HG03175 (cell line): ENCODE measurements around the gene MAST4.

Experiments used
- ATAC-seq: cut with Tn5 transposase; IDR thresholded peaks from one replicate; pipeline ENCODE4 v1.9.1; 2021; ENCODE audit warnings: mild to moderate bottlenecking, moderate library complexity; ENCODE audit not compliant: unreplicated experiment

Gene MAST4

DNA sequence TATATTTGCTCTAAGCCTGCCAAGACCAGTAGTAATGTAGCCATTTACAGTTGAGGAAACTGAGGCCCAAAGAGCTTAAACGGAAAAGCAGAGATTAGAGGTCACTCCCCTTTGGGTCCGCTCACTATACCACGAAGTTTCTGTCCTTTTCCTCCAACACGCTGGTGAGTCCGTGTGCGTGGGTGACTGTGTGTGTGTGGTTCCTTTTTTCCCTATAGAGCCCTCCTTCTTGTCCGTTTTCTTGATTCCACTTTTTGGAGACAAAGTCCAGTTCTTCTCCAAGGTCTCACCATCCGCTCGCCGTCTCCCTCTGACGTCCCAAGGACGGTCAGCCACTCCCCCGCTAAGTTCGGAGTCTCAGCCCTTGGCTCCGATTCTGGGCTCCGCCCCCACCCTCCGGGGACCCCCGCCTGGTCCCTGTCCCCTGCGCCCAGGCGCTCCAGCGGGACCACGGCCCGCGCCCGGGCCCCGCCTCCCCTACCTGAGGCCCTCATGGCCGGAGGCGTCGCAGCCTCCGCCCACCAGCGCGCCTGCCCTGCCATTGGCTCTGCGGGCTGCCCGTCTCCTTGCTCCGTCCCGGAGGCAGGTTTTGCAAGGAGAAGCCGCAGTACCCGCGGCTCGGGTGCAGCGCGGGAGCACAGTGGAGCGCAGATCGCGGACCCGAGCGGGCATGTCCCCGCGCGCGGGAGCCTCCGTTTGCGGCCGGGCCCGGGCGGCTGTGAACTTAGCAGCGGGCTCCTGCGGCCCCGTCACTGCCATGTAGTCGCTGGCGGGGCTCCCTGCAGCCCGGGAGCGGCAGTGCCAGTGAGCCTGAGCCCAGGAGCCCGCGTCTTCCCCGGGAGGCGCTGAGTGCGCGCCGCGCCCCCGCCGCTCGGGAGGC, at the start of gene MAST4:
Gene MAST4, plus strand, starts transcription at position 638 of the 880 bp plus-strand sequence. CDS start 263 bp downstream, outside the sequence.
- peak; percentile 98 for ATAC-seq

DNA sequence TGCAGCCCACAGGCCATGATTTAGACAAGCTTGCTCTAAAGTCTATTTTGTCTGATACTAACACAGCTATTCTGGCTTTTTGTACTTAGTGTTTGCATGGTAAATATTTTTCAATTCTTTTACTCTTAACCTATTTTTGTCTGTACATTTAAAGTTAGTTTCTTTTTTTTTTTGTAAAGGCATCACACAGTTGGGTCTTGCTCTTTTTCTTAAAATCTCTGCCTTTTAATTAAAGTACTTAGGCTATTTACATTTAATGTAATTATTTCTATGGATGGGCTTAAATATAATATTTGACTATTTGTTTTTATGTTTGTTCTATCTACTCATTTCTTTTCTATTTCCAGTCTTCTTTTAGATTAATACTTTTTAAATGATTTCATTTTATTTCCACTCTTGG, 49.7 kb upstream of the MAST4 start:
- ATAC-seq, result no peak

DNA sequence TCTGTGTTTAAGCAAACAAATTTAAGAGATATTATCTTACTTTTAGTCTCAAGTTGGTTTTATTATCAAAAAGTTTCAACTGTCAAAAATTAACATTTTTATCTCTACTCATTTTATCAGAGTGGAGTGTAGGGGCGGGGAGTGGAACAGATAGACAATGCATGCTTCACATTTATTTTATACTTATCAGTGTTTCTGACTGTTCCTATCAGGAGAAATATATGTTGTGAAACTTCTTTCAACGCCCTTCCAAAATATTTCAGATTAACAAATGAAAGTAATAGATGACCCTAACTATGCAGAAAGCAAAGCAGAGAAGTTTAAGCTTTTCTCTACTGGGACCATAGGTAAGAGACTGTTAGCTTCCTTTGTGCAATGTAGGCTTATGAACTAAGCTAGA, 44.9 kb upstream of the MAST4 start:
- no peak for ATAC-seq

DNA sequence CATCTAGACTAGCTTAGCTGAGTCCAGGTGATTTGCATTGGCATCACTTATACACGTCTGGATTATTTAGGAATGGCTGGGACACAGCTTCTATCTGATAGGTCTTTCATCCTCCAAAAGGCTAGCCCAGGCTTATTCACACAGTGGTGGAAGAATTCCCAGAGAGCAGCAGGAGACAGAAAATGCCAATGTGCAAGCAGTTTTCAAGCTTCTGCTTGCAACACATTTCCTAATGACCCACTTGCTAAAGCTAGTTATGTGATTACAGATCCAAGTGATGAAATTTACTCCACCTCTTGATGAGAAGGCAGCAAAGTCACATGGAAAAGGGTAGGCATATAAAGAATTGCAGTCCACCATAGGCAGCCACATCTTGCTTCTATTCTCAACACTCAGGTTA, 44.2 kb upstream of the MAST4 start:
- ATAC-seq, result no peak

DNA sequence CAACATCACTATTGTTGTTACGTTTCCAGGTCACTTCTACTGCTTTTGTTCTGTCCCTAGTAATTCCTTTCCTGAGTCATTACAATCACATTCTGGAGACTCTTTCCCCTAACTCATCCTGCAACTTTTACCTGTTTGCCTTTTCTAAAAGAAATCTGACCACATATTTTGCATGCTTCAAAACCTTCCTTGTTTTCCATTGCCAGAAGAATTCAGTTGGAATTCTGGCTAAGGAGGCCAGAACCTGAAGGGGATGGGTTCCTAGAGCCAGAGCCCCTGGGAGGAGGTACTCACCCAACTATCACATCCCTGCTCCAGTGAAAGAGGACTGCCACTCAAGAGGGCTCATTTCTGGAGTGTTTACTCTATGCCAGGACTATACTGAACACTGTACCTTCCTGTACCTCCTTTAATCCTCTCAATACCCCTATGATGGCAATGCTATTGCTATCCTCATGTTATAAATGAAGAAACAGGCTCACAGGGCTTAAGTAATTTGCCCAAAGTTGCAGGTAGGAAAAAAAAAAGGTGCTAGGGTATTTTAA, 42.8 kb upstream of the MAST4 start:
- no peak for ATAC-seq

DNA sequence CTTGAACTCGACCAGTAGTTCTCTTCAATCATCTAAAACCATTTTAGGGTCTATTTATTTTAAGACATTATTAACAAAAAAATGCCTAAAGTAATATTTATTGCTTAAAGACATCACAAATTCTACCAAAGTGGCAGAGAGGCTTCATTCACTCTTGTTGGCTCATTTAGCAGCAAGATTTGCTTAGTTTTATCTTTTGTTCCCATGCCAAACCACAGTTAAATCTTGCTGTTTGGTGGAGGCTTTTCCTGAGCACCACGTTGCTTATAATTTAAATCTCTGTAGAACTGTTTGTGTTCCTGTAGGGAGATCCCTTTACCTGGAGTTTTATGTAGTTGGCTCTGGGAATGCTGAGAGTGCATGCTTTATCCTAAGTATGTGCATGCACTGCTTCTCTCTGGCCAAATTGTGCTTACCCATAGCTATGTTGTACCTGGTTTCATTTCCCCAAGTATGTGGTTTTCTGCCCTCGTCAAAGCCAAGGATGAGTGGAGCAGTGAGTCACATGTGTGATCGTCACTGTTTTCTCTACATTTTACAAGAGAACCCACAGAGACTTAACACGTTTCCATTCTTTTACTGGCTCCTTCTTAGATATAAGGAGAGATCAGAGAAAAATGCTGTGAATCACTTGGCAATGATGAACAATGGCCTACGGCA, 42.1 kb upstream of the MAST4 start:
- peak; percentile 98 for ATAC-seq

DNA sequence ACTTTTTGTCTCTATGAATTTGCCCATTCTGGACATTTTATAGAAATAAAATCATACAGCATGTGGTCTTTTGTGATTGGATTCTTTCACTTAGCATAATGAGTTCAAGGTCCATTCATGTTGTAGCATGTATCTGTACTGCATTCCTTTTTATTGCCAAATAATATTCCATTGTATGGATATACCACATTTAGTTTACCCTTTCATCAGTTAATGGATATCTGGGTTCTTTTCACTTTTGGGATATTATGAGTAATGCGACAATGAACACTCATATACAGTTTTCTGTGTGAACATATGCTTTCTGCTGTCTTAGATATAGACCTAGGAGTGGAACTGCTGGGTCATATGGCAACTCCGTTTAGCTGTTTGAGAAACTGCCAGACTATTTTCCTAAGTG, 41.3 kb upstream of the MAST4 start:
- ATAC-seq, result no peak

DNA sequence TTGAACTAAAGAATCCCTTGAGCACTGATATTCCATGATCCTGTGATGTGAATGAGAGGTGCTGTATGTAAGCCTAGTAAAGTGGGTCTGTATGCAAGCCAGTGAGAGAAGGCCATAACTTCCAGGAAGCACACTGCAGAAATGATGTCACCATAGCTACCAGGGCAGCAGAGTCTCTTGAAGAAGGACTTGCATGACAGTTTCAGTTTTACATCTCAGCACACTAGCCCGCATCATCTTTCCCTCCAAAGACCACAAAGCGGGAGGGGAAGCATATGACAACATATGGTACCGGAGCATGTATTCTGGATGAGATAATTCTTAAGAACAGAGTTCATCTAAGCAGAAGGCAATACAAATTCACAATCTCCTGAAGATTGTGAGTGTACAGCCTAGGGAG, 37.6 kb upstream of the MAST4 start:
- peak; percentile 63 for ATAC-seq

DNA sequence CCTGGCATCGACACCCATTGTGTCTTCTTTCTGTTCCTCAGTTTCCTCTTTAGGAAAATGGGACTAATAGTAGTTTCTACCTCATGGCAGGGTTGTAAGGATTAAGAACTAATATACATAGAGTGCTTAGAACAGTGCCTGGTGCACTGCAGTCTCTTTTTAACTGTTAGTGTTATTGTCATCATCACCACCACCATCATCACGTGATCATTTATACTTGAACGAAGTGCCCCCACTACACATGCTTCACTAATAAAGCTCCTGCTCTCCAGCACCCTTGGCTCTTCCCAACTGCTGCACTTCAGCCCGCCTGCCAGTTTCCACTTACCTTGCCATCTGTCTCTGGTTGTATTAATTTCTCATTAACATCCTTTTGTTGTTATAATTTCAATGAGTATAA, 35.8 kb upstream of the MAST4 start:
- no peak for ATAC-seq

DNA sequence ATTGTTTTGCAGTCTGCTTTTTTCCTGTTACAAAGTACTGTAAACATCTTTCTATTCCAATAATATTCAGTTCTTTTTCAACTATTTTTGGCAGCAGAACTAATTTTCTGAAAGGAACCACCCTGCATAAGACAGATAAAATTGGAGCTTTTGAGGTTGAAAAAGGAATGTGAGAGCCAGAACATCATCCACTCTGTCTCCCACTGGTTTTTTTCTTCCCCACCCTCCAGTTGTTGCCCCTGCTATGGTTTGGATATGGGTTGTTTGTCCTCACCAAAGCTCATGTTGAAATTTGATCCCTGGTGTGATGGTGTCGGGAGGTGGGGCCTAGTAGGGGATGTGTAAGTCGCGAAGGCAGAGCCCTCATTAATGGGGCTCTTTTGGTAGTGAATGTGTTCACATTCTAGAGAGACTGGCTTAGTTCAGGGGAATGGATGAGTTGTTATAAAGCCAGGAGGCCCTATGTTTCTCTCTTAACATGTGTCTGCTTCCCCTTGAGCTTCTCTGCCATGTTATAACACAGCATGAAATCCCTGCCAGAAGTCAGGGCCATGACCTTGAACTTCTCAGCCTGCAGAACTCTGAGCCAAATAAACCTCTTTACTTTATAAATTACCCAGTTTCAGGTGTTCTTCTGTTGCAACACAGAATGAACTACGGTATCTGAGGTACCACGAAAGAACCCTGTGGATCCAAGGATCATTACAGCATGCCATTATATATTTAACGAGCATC, 34.8 kb upstream of the MAST4 start:
- no peak for ATAC-seq

DNA sequence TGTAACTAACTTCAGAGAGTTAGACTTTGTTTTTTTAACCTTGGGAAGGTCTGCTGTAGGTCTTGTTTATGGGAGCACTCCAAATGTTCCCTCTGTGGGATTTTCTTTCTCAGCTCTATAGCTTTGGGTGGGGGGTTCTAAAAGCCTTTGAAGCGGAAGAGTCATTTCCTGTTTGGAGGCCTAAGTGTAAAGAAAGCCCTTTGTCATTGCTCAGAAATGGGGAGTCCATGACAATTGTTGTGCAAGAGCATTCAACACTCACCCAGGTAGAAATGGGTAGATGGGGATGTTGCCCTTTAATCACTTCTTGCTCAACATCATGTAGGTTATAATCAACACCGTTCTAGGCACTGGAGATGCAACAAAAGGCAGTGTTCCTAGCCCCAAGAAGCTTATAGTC, 30.3 kb upstream of the MAST4 start:
- no peak for ATAC-seq

DNA sequence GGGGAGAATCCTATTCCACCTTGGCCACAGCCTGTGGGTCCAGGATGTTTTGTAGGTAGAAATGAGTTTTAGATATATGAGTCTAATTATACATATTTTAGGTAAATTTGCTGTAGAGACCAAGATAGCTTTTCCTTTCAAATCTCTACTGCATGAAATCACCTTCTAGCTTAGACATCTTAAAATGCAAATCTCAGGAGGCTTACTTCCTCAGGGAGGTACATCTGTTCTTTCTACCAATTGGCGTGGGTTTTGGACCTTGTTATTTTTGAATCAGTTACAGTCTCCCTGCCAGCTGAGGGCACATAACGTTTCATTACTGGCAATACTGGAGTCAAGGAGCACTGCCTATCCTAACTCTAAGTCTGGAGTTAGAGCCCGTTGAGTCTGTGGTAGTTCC, 28.7 kb upstream of the MAST4 start:
- ATAC-seq, result no peak

DNA sequence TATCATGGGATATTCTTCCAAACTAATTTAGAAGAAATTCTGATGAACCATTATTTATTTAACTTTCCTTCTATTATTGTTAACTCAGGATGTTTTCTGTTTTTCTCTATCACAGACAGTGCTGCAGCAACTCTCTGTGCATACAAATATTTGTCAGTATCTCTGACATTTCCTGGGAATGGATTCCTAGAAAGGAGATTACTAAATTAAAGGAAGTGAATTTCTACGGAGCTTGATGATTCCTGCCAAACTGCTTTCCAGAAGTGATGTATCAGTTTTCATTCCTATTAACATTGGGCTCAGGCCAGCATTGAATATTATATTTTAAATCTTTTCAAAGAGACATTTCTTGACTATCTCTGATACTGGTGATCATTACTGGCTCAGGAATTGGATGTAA, 26.0 kb upstream of the MAST4 start:
- no peak for ATAC-seq

DNA sequence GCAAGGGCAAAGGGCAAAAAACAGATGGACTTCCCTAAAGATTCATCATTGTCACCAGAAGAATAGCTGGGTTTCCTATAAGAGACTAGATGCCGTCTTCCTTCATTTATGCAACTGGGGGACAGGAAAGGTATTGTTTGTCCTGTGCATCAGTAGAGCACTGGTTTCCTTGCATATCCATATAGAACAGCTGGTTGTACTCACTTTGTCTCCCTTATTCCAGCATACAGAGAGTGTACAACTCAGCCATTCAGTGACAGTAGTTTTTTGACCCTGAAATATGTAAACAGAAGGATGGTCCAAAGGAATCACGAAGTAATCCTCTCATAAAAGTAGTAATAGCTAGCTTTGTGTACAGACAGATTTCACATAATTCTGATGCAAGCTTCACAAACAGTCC, 22.5 kb upstream of the MAST4 start:
- ATAC-seq, result no peak

DNA sequence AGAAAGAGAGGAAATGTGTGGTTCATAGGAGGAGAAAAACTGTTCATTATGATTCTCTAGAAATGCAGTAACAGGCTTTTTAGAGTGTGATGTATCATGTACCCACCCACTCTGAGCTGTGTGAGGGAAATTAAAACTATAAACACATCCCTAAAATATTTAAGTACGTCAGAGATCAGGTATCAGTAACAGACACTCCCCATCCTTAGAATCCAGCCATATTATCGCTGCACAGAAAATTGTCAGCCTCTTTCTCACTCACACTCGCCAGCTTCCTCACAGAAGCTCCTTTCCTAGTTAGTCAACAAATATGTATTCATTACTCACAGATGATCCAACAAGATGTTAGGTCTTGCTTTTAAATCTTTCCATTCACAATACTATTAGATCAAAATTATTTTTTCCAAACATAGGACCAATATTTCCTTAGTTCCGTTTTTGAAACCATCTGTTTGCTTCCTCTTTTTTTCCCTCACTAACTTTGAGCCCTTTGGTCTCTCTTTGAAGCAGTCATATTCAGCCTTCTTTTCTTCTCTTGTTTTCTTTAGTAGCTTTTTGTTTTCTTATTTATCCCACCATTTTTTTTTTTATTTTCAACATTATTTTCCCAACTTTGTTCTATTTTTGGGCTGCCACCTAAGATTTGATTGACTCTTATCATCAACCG, 13.6 kb upstream of the MAST4 start:
- ATAC-seq, result no peak

DNA sequence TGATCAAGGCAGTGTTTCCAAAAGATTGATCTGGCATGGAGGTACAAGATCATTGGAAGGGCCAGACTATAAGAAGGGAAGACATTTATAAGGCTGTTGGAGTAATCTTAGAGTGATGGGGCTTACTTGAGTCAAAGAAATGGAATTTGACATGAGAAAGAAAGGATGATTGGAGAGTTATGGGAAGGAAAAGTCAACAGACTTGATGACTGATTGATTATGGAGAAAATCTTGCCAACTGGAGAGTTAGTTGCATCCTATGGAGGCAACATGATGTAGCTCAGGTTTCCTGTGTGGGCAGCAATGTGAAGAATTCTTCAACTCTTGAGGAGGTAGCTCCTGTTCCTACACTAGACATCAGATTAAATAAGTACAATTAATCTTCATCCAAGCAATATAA, 10.9 kb upstream of the MAST4 start:
- ATAC-seq, result no peak

DNA sequence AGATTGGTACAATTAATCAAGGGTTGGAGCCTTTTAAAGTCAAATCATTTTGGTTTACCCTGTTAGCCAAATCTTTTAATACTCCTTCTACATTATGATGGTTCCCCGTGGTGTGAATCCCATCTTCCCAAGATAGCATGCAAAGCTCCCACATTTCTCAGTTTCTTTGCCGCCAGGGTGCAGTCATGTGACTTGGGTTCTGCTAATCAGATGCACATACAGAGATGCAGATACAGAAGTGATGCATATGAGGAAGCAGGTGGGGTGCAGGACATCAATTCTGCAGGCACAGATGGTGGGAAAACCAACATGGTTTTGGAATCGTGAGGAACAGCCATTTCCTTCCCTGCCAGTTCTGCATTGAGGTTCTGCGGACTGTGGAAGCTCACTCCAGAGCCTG, 8.4 kb upstream of the MAST4 start:
- ATAC-seq, result no peak

DNA sequence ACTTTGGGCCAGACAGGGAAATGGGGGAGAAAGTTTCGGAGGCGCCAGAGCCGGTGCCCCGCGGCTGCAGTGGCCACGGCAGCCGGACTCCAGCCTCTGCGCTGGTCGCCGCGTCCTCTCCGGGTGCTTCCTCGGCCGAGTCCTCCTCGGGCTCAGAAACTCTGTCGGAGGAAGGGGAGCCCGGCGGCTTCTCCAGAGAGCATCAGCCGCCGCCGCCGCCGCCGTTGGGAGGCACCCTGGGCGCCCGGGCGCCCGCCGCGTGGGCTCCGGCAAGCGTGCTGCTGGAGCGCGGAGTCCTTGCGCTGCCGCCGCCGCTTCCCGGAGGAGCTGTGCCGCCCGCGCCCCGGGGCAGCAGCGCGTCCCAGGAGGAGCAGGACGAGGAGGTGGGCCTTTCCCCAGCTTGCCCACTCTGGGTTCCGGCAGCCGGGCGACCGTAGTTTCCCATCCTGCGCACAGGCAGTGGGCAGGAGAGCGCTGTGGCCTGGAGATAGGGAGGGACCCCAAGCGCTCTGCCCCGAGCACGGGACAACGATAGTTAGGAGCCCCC, 516 bp downstream of the MAST4 start:
- ATAC-seq, result peak; percentile 31

DNA sequence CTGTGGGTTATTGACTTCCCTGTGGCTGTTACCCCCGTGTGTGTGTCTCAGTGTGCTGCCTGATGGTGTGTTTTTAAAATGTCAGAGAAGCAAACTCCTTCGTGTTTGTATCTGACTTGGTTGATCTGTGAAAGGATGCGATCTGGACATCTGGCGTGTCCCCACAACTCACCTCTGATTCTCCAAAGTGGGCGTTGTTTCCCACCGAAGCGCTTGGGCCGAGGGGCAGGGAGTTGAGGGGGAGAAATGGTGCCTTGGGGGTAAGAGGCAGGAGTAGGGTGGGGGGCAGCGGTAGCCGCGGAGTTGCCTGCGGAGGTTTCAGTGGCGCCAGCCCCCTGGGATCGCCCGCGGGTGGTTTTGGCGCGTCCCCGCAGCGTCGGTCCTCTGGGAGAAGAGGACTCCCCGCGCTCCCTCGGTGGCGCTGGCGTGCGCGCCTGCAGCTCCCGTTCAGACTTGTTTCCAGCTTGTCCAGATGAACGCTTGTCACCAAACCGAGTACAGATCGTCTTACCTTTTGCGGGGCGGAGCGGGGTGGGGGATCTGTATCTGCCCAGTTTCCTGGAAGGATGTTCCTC, 1.1 kb downstream of the MAST4 start:
- ATAC-seq, result no peak

DNA sequence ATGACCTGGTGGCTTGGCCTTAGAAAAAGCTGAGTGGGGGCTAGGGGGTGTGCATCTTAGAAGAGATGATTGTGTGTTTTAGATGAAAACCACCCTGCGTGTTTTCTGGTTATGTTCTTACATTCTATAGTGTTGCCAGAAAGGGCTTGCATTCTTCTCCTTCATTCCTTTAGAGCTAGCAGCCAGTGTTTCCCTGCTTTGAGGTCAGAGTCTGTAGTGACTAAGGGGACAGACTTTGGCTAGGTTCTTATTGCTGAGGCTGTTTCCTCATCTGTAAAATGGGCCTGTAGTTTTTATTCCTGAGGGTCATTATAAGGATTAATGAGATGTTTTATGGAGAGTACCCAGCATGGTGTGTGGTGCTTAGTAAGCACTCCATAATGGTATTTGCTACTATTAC, 6.4 kb downstream of the MAST4 start:
- no peak for ATAC-seq
